HUDEP-2 (cell line): ENCODE data around the gene CDC42SE2.
A peak's percentile ranks its signal among the peaks of the same experiment; 100 is the strongest.

Experiments
- DNase-seq, 76 experiments: peaks; one replicate each; lab custom pipeline; 2025; ENCODE audit not compliant: unreplicated experiment in 76 of 76; lab: John Stamatoyannopoulos, UW

CDC42SE2 gene

GRCh38 chr5:131423056-131423455, 159.2 kb downstream of the CDC42SE2 start:
- DNase-seq = peak in 4 of 76 experiments; percentile 2 to 11 (median 5)

- DNase-seq = no peak
These were observed 162.2 kb downstream of the CDC42SE2 start for GRCh38 chr5:131426011-131426410.

- DNase-seq = no peak
These were observed 166.9 kb downstream of the CDC42SE2 start for GRCh38 chr5:131430794-131431193.

GRCh38 chr5:131431794-131432193, 167.9 kb downstream of the CDC42SE2 start:
- DNase-seq = no peak

GRCh38 chr5:131433109-131433508, 169.3 kb downstream of the CDC42SE2 start:
- DNase-seq = no peak

GRCh38 chr5:131436081-131436480, 172.2 kb downstream of the CDC42SE2 start:
- DNase-seq = peak in 66 of 76 experiments; percentile 2 to 78 (median 34)

- no peak for DNase-seq
These were observed 177.3 kb downstream of the CDC42SE2 start for GRCh38 chr5:131441184-131441583.
